ENCODE data around the gene RNPEP.
"Not testable (repeated sequence)": the region's sequence is repeated elsewhere in the genome, so short reads cannot be mapped to it uniquely, and the experiment has no call there.

RNPEP gene

DNA sequence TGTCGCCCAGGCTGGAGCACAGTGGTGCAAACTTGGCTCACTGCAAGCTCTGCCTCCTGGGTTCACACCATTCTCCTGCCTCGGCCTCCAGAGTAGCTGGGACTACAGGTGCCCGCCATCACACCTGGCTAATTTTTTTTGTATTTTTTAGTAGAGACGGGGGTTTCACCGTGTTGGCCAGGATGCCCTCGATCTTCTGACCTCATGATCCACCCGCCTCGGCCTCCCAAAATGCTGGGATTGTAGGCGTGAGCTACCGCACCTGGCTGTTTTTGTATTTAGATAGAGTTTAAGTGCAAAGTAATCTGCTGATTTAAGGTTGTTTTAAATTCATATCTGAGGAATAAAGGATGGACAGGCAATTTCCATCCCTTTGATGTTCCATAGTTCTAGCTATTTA is 20.1 kb upstream of the RNPEP start:
- DNase-seq (ENCODE audit: low read depth), result not testable (repeated sequence)

DNA sequence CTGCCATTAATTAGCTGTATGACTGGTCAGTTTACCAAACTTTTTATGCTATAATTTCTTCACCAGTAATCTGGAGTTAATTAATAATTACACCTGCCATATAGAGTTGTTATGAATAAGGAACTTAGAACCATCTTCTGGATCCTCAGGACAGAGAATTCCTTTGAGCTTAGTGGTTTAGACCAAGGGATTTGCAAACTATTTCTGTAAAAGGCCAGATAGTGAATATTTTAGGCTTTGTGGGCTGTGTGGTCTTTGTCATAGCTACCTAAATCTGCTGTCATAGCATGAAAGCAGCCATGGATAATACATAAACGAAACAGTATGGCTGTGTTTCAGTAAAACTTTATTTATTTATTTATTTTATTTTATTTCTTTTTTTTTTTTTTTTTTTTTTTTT is 18.2 kb upstream of the RNPEP start:
- peak; percentile 30 for DNase-seq (ENCODE audit: low read depth)

DNA sequence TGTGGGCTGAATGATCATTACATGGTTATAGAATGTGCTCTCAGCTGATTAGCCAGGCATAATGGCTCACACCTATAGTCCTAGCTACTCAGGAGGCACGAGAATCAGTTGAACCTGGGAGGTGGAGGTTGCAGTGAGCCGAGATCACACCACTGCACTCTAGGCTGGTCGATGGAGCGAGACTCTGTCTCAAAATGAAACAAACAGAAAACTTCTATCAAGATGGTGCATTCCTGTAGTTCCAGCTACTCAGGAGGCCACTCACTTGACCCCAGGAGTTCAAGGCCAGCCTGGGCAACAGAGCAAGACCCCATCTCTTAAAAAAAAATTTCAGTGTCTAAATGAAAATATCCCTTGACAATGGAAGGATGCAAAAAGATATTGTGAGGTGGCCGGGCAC is 16.3 kb upstream of the RNPEP start:
- no peak for DNase-seq (ENCODE audit: low read depth)

DNA sequence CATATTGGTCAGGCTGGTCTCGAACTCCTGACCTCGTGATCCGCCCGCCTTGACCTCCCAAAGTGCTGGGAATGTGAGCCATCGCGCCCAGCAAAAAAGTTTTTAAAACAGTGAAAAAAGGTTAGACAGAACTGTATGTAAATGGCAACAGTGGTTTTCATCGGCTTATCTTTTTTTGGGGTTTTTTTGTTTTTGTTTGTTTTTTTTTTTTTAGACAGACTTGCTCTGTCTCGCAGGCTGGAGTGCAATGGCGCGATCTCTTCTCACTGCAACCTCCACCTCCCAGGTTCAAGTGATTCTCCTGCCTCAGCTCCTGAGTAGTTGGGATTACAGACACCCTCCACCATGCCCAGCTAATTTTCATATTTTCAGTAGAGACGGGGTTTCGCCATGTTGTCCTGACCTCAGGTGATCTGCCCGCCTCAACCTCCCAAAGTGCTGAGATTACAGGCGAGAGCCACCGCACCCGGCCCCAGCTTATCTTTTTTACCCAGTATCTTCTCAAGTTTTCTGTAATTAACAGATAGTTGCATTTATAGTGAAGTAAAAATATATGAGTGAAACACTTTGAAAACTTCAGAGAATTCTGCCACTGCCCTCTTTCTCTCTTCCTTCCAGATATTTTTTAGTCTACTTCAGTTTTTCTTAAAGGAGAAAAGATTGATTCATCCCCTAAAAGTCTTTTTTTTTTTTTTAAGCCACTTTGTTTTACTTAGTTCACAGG is 14.1 kb upstream of the RNPEP start:
- no peak for DNase-seq (ENCODE audit: low read depth)

DNA sequence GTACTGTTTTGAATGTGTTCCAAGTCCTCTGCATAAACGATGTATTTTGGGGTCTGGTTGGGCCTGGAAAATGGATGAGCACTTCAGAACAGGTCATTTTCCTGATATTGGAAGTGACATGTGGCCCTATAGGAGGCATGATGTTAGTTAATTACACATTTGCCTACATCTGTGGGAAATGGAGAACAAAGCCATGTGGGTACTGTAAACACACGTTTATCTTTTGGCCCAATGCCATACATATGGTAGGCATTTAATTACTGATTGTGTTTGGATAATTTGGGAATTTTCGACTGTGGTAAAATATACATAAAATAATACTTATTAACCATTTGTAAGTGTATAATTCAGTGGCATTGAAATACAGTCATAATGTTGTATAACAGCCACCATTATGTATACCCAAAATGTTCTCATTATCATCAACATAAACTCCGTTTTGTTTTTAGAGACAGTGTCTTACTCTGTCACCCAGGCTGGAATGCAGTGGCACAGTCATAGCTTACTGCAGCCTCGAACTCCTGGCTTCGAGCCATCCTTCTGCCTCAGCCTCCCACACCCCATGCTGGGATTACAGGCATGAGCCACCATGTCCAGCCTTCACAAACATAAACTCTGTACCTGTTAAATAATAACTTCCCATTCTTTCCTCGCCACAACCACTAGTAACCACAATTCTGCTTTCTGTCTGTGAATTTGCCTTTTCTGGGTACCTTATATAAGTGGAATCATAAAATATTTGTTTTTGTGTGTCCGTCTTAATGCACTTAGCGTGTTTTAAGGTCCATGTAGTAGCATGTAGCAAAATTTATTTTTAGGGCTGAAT is 11.9 kb upstream of the RNPEP start:
- no peak for DNase-seq (ENCODE audit: low read depth)

DNA sequence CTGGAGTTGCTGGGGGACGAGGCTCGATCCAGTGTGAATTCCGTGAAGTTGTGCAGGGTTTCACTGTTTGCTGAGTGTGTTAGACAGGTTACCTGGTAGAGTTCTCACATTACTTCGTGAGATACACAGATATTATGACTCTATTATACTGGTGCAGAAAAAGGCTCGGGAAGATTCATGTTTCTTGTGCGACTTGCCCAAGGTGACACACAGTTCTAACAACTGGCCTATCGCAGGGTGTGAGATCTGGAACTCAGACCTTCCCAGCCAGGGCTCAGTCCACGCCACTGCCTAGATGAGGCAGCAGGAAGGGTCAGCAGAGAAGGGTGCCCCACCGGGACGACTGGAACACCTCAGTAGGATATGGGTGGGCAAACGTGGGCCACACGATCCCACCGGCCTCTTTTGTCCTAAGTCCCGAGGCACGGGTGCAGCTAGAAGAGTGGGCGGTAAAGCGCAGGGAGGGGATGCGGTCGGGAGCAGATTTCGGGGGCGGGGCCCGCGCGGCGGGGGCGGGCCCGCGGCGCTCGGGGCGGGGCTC is 296 bp upstream of the RNPEP start:
- no peak for DNase-seq (ENCODE audit: low read depth)

DNA sequence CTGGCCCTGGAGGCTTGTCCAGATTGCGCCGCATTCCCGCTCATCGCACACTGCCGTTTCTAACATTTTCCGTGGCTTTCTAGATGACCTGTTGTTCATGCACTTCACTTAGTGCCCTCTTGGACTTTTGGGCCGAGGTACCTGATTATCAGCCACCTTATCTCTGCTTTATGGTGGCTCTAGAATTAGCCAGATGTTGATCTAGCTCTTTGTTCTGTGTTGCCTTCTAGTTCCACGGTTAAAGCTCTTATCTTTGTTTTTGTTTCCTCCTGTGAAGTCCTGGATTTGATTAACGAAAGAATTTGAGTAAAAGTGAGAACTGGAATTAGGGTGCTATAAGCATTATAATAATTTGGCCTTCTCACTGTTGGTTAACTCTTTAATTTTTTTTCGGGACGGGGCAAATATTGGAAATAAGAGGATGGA is 945 bp downstream of the RNPEP start:
- DNase-seq (ENCODE audit: low read depth), result no peak

DNA sequence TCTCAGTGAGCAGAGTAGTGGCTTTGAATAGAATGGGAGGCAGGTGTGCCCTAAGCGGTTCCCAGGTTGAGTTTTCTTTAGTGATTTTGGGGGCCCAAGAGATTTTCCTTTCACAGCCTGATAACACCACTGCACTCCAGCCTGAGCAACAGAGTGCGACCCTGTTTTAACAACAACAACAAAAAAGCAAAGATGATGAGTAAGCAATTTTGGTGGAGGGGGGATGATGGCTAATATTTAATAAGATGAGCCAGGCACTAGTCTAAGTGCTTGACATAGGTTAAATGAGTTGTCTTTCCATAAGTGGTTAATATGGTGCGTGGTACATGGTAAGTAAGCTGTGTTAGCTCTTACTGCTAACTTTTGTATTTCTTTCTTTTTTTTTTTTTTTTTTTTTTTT is 2.0 kb downstream of the RNPEP start:
- no peak for DNase-seq (ENCODE audit: low read depth)

DNA sequence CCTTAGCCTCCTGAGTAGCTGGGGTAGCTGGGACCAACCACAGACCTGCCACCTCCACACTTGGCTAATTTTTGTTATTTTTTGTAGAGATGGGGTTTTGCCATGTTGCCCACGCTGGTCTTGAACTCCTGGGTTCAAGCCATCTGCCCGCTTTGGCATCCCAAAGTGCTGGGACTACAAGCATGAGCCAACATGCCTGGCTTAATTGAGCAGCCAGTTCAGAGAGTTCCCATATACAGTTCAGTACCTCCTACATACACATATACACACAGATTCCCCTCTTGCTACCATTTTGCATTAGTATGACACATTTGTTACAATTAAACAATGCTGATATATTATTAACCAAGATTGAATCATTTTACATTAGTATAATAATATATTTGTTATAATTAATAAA is 2.9 kb downstream of the RNPEP start:
- no peak for DNase-seq (ENCODE audit: low read depth)

DNA sequence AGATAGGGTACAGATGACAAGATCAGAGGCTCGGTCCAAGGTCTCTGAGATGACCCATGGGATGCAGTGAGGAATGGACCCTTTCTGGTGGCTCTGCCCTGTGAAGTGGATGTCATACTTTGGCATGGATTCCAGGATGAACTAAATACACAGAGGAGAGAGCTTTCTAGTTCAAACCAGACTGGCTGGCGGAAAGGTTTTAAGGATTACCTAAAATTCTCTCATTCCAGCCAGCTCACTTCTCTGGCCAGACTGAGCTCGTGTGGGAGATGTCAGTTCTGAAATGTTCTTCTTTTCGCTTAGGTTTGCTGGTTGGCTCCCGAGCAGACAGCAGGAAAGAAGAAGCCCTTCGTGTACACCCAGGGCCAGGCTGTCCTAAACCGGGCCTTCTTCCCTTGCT is 6.2 kb downstream of the RNPEP start:
- DNase-seq (ENCODE audit: low read depth), result no peak

DNA sequence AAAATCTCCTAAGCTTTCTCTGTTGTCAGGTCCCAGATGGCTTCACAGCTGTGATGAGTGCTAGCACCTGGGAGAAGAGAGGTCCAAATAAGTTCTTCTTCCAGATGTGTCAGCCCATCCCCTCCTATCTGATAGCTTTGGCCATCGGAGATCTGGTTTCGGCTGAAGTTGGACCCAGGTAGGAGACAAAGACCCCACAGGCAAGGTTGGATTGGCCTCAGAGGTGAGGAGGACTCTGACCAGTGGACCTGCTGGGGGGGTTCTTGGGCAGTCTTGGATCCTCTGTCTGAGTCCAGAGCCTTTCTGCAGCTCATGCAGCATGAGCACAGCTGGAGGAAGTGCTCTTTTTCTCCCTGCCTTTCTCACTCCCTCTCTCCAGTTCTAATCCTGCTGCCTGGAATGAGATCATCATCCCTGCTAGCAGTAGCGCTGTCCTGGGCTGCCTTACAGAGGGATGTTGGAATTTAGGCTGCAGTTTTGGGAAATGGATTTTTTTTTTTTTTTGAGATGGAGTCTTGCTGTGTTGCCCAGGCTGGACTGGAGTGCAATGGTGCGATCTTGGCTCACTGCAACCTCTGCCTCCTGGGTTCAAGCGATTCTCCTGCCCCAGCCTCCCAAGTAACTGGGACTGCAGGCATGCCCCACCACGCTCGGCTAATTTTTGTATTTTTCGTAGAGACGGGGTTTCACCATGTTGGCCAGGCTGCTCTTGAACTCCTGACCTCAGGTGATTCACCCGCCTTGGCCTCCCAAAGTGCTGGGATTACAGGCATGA is 7.1 kb downstream of the RNPEP start:
- DNase-seq (ENCODE audit: low read depth), result no peak

DNA sequence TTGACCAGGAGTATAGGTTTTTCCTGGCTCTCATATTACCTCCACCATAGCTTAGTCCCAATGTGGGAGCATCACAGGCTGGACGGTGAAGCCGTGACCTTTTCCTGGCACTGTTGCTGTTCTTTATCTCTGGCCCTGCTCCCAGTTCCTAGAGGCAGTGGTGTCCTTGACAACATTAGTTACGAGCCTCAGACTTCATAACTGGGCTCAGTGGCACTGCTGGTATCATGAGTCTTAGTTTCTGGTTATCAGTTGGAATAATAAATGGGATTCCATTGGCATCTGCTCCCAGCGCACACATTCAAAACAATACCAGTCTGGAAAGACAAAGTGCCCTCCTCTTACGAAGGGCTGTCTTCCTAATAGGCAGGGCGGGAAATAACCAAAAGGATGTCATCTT is 8.0 kb downstream of the RNPEP start:
- DNase-seq (ENCODE audit: low read depth), result no peak

DNA sequence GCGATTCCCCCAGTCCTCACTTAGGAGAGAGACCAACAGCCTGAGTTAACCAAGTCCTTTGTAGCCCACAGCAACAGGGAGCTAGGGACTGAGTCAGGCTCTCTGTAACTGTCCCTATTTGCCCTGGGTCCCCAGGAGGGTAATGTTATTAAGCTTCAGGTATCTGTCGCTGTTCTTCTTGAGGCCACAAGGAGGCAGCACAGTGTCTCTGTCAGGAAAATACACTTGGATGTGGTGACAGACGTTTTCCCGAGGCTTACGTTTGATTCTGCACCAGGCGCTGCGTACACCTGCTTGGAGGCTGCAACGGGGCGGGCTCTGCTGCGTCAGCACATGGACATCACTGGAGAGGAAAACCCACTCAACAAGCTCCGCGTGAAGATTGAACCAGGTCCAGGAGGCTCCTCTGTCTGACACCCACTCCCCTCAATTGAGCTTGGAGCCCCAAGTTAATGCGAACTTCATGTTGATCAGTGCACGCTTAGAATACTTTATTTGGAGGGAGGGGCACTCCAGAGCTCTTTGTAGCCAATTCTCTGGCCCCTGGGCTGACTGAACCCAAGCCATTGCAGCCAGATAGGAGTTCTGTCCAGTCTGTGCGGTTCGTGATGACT is 17.3 kb downstream of the RNPEP start:
- no peak for DNase-seq (ENCODE audit: low read depth)

DNA sequence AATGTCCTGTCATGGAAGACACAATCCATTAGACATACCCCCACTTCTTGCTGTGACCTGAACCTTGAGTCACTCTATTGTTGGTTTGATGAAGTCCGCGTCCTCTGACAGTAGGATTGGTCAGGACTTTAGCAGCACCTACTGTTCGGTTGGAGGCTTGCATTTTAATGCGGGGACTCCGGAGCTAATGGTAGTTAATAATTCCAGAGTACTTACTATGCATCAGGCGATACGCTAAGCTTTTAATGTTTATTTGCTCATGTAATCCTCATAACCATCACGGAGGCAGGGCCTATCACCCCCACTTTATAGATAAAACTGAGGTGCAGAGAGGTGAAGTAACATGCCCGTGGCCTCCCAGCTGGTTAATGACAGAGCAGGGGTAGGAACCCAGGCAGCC is 20.1 kb downstream of the RNPEP start:
- no peak for DNase-seq (ENCODE audit: low read depth)

DNA sequence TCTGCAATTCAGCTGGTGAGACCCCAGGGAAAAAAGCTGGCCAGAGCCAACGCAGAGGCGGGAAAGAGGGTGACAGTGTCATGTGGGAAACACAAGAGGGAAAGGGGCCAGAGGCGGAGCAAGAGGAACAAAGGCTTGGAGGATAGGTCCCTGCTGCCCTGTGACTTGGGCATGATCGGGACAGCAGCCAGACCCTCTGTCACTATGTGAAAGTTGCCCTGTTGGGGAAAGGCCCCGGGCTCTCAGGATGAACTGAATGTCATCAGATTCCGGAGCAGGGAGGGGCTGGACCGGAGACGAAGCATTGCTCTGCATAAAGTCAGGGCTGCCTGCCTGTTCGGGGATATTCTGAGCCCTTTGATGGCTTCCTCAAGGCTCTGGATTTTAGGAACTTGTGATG is 22.3 kb downstream of the RNPEP start:
- no peak for DNase-seq (ENCODE audit: low read depth)

DNA sequence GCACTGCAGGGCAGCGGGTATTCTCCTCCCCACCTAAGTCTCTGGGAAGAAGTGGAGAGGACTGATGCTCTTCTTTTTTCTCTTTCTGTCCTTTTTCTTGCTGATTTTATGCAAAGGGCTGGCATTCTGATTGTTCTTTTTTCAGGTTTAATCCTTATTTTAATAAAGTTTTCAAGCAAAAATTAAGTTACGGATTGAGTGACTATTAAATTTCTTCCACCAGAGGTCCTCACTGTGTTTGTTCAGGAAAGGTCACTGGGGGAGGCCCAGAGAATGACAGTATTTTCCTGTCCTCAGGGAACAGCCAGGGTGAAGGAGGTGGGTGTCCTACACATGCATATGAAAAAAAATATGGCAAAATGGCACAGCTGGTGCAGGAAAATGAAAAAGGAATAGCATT is 23.5 kb downstream of the RNPEP start:
- no peak for DNase-seq (ENCODE audit: low read depth)

DNA sequence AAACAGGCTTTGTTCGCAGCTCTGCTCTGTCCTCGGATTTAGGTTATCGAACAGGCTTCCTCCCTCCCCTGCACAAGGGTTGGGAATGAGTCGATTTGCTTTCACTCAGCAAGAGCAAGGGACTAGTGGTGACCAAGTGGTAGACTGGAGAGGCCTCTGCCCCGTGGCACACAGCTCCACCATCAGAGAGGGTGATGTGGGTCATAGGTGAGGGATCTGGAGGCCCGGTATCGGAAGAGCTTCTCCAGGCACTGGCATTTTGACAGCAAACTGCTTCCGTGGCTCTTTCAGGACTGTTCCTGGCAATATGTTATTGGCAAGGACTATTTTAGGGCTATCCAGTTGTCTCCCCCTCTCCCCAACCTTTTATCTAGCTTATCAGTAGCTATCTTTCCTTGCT is 24.9 kb downstream of the RNPEP start:
- DNase-seq (ENCODE audit: low read depth), result no peak

DNA sequence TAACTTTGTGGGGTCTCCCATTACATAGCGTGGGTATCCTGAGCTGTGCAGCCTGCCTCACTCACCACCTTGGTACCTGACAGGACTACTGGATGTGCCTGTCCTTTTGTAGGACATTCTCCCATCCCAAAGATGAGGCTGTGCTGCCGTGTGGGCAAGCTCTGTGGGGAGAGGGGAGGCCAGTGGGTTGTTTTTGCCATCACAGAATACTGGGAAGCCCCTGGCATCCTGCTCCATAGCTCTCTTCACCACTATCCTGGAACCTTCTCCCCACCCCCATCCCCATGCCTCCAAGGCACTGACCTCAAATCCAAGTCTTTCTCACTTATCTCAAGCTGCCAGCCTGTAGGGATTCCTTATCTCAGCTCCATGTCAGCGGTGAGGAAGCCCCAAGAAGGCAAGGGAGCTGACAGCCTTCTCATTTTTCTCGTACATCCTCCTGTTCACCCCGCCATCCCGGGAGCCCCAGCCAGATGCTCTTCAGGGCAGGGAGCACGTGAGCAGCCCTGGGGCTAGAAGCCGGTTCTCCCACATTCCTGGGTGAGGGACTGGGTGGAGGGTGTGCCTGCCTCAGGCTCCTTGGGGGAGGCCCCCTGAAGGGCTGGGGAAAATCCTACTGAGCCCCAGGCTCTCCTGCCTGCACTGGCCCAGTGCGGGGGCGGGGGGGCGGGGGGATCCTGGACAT is 25.5 kb downstream of the RNPEP start:
- DNase-seq (ENCODE audit: low read depth), result no peak

DNA sequence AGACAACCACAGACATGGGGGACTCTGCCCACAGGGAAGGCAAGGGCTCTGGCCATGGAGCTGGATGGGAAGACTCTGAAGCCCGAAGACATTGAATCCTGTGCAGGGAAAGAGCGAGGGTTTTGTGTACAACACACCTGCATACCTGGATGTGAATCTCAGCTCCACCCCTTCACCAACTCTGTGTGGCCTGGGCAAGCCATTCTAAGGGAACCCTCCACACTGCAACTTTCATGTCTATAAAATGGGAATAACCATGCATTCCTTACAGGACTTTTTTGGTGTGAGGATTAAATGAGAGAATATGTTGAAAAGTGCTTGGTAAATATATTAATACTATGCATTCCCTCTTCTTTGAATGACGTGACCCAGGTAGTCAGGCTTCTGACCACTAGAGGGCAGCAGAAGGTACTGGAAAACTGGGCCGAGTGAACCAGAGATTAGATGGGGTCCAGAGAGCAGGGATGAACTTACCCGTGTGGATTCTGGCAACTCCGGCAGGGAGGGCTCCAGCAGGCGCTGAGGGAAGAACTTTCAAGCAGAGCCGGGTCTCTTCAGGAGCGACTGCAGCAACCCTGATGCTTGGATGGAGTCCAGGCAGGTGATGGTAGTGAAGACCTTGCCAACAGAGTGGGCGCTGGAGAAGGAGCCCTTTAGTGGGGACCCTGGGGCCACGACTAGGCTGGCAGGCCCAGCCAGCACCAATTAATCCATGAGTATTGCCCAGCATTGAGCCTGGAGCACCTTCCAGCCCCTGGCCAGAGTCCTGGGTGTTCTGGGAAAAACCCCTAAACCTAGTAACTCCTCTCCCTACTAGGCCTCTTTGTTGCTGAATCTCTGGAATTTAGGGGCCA is 27.1 kb downstream of the RNPEP start:
- peak; percentile 54 for DNase-seq (ENCODE audit: low read depth)

DNA sequence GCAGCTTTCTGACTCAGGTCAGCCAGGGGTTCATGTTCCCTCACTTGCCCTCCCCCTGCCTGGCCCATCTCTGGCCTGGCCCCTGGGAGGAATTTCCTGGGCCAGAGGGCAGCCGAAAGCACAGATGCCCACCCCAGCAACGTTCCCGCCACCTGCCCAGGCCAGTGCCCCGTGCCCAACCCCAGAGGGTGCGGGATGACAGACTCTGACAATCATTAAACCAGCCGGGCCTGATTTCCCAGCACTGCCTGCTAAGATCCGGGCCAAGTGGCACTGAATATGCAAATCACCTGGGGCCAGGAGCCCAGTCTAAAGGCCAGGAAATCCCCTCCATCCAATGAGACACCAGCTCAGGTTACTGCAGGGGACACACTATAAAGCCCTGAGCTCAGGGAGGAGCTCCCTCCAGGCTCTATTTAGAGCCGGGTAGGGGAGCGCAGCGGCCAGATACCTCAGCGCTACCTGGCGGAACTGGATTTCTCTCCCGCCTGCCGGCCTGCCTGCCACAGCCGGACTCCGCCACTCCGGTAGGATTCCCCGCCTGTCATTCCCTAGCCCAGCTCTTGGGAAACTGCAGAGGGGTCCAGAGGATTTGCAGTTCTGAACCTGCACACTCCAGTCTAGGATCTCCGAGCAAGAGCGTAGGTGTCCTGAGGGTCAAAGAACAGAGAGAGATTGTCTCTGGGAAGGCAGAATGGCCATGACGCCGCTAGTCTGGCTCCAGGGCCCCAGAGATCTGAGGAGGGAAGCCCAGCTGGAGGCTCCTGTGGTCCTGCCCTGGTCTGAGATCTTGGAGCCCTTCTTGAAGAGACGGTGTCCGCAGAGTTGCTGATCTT is 27.9 kb downstream of the RNPEP start, which contains the start of gene ELF3:
Gene ELF3, plus strand, starts transcription at position 408 of the 836 bp plus-strand sequence. CDS start 550 bp downstream, outside the sequence.
- no peak for DNase-seq (ENCODE audit: low read depth)
